ENCODE measurements around the gene SYNGAP1. TPM values are rescaled to one million over a fixed set of nuclear protein-coding genes. Genes with fewer than 3 reads are reported as not detected.
"Not testable (repeated sequence)": the region's sequence is repeated elsewhere in the genome, so short reads cannot be mapped to it uniquely, and the experiment has no call there.

The SYNGAP1 gene
- 10 to 100 TPM; 26.4 to 29.3 TPM for total RNA-seq

DNA sequence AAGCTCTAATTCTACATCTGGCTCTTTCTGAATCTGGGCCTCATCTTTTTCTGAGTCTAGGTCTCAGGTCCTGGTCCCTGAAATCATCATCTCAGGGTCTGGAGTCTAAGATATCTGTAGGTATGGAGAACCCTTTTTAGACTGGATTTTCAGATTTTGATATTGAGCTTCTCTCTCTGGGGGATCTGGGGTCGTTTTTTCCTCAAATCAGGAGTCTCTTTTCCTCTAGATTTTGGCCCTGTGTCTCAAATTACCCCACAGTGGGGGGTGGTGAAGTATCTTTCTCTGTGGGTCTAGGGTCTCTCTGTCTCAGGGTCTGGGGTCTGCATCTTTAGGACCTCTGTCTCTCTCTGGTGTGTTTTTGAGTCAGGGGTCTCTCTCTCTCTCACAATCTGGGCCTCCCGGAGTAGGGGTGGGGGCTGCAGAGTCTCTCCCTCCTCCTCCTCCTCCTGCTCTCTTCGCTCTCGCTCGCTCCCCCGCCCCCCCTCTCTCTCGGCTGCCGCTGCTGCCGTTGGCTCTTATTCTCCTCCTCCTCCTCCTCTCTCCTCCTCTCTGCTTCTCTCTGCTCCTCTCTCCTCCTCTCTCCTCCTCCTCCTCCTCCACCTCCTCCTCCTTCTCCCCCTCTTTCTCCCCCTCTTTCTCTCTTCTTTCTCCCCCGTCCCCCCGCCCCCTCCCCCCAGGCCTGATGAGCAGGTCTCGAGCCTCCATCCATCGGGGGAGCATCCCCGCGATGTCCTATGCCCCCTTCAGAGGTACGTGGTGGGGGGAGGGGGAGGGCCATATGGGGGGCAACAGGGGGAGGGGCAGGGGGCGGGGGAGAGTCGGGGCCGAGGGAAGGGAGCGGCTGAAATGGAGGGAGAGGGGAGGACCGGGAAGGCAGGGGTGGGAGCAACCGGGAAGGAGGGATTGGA, at the start of gene SYNGAP1:
Gene SYNGAP1 (plus strand): TSS at position 486 of the 911 bp plus-strand sequence. CDS start 200 bp downstream, at position 686.
- Mint-ChIP-seq H3K36me3 (peaks cover 26% of the 10 kb centered on the region), H3K4me3 (peak within 1 kb of the TSS; percentile 96), H3K27me3 (no peaks in the 10 kb centered on the region), H3K9me3 (no peaks in the 10 kb centered on the region), H3K4me1 (peaks cover 50% of the 10 kb centered on the region), H3K27ac (peak within 1 kb of the TSS; percentile 99)
- DNase-seq = peak; percentile 40

- not testable (repeated sequence) for H3K36me3 Mint-ChIP-seq, H3K9me3 Mint-ChIP-seq, H3K27ac Mint-ChIP-seq, H3K27me3 Mint-ChIP-seq, H3K4me1 Mint-ChIP-seq, H3K4me3 Mint-ChIP-seq, DNase-seq
Observed at GRCh38 chr6:33371901-33372300, 48.0 kb upstream of the SYNGAP1 start.

DNA sequence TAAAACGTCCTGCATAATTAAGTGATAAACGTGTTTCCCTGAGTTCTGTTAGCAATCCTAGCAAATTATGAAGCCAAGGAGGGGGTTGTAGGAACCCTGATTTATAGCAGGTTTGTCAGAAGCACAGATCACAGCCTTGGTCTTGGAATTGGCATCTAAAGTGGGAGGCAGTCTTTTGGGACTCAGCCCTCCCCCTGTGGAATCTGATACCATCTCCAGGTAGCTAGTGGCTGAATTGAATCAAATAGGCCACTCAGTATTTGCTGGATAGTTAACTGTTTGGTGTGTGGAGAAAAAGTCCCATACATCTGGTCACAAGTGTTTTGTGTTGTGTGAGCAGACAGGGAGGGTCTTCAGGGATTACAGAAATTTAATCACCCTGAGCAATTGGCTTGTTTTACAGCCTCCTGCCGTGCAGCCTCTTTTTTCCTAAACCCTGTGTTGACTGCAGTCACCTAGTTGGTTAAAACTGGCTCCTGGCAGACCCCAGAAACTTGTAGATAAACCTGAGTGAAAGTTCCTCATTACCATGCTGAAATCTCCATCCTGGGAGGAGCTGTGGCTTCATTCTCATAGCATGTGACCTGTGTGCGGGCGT, 47.2 kb upstream of the SYNGAP1 start:
- no peaks in the 10 kb centered on the region for H3K9me3 Mint-ChIP-seq
- no peak overlapping the region for H3K4me3 Mint-ChIP-seq
- peaks cover 10% of the 10 kb centered on the region for H3K4me1 Mint-ChIP-seq
- H3K27me3 Mint-ChIP-seq = no peaks in the 10 kb centered on the region
- no peak overlapping the region for H3K27ac Mint-ChIP-seq
- no peak for DNase-seq
- H3K36me3 Mint-ChIP-seq = no peaks in the 10 kb centered on the region

GRCh38 chr6:33373960-33374910, 45.6 kb upstream of the SYNGAP1 start:
- DNase-seq = no peak
- Mint-ChIP-seq H3K9me3 (no peaks in the 10 kb centered on the region), H3K4me3 (no peak overlapping the region), H3K27ac (no peak overlapping the region), H3K36me3 (no peaks in the 10 kb centered on the region), H3K4me1 (peaks cover 10% of the 10 kb centered on the region), H3K27me3 (no peaks in the 10 kb centered on the region)

DNA sequence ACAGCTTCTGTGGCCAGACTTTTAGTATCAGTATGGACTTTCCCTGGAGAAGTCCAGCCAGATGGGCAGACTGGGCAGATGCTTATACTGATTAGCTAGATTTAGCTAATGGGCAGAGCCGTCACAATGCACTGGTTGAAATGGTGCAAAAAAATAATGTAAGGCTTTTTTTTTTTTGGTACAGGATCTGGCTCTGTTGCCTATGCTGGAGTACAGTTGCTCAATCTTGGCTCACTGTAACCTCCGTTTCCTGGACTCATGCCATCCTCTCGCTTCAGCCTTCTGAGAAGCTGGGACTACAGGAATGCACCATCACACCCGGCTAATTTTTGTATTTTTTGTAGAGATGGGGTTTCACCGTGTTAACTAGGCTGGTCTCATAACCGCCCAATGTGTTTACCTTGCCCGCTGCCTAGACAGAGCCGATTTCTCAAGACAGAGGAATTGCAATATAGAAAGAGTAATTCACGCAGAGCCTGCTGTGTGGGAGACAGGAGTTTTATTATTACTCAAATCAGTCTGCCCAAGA, 44.7 kb upstream of the SYNGAP1 start:
- no peak overlapping the region for H3K4me3 Mint-ChIP-seq
- H3K36me3 Mint-ChIP-seq = no peaks in the 10 kb centered on the region
- no peaks in the 10 kb centered on the region for H3K9me3 Mint-ChIP-seq
- no peak overlapping the region for H3K27ac Mint-ChIP-seq
- no peaks in the 10 kb centered on the region for H3K27me3 Mint-ChIP-seq
- DNase-seq = no peak
- peaks cover 10% of the 10 kb centered on the region for H3K4me1 Mint-ChIP-seq

- Mint-ChIP-seq H3K27me3 (no peaks in the 10 kb centered on the region), H3K27ac (no peak overlapping the region), H3K9me3 (no peaks in the 10 kb centered on the region), H3K4me1 (peaks cover 10% of the 10 kb centered on the region), H3K4me3 (no peak overlapping the region), H3K36me3 (no peaks in the 10 kb centered on the region)
- DNase-seq = no peak
Observed at GRCh38 chr6:33377171-33377570, 42.7 kb upstream of the SYNGAP1 start.

DNA sequence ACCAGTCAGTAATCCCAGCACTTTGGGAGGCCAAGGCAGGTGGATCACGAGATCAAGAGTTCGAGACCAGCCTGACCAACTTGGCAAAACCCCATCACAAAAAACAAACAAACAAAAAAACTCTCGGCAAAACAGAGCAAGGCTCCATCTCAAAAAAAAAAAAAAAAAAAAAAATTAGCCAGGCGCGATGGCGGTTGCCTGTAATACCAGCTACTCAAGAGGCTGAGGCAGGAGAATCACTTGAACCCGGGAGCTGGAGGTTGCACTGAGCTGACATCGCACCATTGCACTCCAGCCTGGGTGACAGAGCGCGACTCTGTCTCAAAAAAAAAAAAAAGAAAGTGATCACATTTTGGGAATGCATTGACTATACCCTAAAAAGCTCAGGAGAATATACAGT, 40.7 kb upstream of the SYNGAP1 start:
- H3K9me3 Mint-ChIP-seq, H3K4me1 Mint-ChIP-seq, DNase-seq, H3K36me3 Mint-ChIP-seq, H3K27ac Mint-ChIP-seq, H3K4me3 Mint-ChIP-seq, H3K27me3 Mint-ChIP-seq: not testable (repeated sequence)

DNA sequence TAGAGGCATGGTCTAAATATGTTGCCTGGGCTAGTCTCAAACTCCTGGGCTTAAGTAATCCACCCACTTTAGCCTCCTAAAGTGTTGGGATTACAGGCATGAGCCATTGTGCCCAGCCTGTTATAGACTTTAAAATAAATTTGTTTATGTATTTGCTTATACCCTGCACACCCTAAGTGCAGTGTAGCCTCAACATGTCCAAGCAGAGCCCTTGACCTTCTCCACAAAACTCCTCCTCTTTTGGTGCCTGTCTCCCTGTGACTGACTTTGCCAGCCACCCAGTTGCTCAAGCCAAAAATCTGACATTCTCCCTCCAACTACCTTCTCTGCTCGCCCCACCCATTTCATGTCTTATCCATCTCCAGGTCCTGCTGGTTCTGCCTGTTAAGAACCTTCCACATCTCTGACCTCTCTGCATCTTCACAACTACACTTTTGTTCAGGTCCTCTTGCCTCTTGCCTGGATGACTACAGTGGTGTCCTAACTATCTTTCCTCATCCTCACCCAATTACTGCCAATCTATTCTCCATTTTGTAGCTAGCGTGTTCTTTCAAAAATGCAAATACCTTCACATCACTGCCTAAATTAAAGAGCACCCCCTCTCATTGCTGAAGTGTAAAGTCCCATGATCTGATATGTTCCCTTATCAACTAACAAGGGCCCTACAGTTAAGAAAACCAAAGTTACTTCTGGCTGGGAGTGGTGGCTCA, 39.4 kb upstream of the SYNGAP1 start:
- Mint-ChIP-seq H3K4me3 (no peak overlapping the region), H3K27me3 (no peaks in the 10 kb centered on the region), H3K36me3 (no peaks in the 10 kb centered on the region), H3K9me3 (no peaks in the 10 kb centered on the region), H3K27ac (peak overlapping the region; percentile 3), H3K4me1 (peaks cover 3% of the 10 kb centered on the region)
- DNase-seq = no peak

- Mint-ChIP-seq H3K9me3 (no peaks in the 10 kb centered on the region), H3K4me1 (no peaks in the 10 kb centered on the region), H3K27me3 (no peaks in the 10 kb centered on the region), H3K36me3 (no peaks in the 10 kb centered on the region), H3K4me3 (no peak overlapping the region), H3K27ac (no peak overlapping the region)
- DNase-seq = no peak
Observed at GRCh38 chr6:33383427-33384185, 36.3 kb upstream of the SYNGAP1 start.

GRCh38 chr6:33384581-33385020, 35.3 kb upstream of the SYNGAP1 start:
- Mint-ChIP-seq H3K36me3 (no peaks in the 10 kb centered on the region), H3K9me3 (no peaks in the 10 kb centered on the region), H3K4me3 (no peak overlapping the region), H3K27ac (no peak overlapping the region), H3K4me1 (no peaks in the 10 kb centered on the region), H3K27me3 (no peaks in the 10 kb centered on the region)
- no peak for DNase-seq

DNA sequence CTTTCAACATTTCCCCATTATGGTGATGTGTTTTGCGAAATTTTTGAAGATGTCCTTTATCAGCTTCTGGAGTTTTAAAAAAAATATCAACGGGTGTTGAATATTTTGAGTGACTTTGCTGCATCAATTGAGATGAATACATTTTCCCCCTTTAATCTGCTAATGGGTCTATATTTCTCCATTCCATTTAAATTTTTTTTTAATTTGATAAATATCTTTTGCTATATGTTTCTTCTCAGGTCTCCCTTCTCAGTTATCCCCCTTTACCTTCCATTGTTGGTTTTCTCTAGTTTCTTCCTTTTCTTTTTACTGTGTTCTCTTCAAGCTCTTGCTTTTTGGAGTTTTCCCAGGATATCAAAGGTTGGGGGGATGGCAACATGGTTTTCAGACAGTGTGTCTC, 29.7 kb upstream of the SYNGAP1 start:
- no peaks in the 10 kb centered on the region for H3K9me3 Mint-ChIP-seq
- H3K27me3 Mint-ChIP-seq = no peaks in the 10 kb centered on the region
- no peak overlapping the region for H3K4me3 Mint-ChIP-seq
- H3K4me1 Mint-ChIP-seq = peaks cover 28% of the 10 kb centered on the region
- peaks cover 20% of the 10 kb centered on the region for H3K36me3 Mint-ChIP-seq
- peak overlapping the region; percentile 96 for H3K27ac Mint-ChIP-seq
- DNase-seq = no peak

DNA sequence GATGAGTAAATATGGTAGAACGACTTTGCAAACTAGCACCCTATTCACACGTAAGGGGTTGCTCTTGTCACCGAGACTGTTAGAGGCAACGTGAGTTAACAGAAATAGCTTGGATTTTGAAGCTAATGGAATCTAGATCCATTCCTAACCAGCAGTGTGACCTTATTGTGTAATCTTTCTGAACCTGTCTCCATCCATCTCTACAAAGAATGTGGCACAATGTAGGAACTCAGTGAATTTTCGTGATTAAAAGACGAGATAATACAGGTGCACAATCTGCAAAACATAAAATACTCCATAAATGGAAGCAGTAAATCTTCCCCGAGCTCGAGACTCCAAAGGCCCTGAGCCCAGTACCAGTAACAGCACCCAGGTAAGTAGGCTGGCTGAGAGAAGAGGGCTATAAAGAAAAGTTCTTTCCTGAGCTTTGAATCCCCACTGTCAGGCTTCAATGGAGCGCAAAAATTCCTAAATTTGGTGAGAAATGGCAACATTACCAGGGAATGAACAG, 29.0 kb upstream of the SYNGAP1 start:
- no peaks in the 10 kb centered on the region for H3K9me3 Mint-ChIP-seq
- DNase-seq = no peak
- H3K27me3 Mint-ChIP-seq = no peaks in the 10 kb centered on the region
- H3K4me3 Mint-ChIP-seq = peak overlapping the region; percentile 88
- H3K36me3 Mint-ChIP-seq = peaks cover 23% of the 10 kb centered on the region
- H3K4me1 Mint-ChIP-seq = peaks cover 30% of the 10 kb centered on the region
- peak overlapping the region; percentile 96 for H3K27ac Mint-ChIP-seq

DNA sequence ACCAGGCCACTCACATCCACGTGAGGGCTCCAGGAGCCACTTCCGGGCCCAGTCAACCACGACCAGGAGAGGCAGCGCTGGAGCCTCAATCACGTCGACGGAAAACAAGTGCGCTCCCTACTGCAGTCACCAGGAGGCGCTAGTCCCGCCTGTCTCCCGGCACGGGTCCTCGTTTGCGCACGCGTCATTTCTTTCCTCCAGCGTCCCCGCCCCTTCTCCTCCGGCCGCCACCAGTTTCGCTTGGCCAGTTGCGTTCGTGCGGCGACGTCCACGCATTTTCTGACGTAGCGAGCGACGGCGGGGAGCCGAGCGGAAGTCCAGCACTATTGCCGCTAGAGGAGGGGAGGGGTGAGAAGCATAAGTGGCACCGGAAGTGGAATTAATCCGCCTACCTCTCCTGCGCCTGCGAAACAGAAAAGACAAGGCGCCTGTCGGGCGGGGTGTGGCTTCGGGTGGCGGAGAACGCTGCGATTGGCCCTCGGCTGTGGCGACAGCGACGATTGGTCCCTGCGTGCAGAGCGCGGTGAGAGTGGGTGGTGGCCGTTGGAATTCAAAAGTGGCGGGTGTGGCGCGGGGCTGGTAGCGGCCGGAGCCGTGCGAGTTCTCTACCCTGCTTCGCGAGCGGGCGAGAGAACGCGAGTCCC, 28.5 kb upstream of the SYNGAP1 start, which contains the start of gene KIFC1:
Gene KIFC1 (plus strand): TSS at position 546 of the 644 bp plus-strand sequence. CDS start 163 bp downstream, outside the sequence.
- H3K36me3 Mint-ChIP-seq = peaks cover 23% of the 10 kb centered on the region
- H3K9me3 Mint-ChIP-seq = no peaks in the 10 kb centered on the region
- peak; percentile 99 for DNase-seq
- H3K4me3 Mint-ChIP-seq = peak within 1 kb of the TSS; percentile 88
- no peaks in the 10 kb centered on the region for H3K27me3 Mint-ChIP-seq
- H3K4me1 Mint-ChIP-seq = peaks cover 33% of the 10 kb centered on the region
- H3K27ac Mint-ChIP-seq = peak within 1 kb of the TSS; percentile 96
